ENCODE measurements around the gene MEOX1.

MEOX1 gene

DNA sequence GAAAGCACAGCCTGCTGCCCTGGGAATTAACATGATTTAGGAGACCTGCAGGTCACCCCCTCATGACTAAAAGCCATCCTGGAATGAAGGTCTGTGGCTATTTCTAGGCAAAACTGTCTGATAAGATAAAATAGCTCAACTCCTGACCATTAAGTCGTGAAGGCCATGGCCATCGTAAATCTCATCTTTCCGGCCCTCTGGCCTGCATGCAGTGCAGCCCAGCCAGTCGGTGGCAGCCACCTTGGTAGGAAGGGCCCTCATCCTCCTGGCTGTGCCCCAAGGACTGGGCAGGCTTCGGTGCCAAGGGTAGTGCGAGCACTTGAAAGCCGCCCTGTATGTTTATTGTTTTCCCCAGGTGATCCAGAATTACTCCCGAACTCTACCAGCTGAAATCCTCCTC is 18.2 kb upstream of the MEOX1 start:
- DNase-seq (ENCODE audit: low read depth) = peak; percentile 45

DNA sequence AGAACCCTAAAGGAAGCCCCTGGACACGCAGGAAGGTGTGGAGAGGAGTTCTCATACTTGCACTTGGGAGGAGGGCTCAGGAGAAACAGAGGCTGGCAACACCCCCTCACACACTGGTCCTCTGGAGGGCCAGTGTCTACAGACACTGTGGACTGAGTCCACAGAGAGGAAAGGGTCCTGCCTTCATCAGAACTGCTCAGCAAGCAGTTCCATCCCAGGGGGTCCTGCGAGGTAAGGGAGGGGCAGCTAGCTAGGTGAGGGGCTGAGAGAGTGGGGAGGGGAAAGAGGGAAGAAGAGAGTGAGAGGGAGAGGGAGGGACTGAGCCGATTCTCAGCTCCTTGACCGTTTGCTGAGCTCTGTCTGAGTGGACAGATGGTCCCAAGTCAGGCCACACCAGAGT is 17.7 kb upstream of the MEOX1 start:
- no peak for DNase-seq (ENCODE audit: low read depth)

DNA sequence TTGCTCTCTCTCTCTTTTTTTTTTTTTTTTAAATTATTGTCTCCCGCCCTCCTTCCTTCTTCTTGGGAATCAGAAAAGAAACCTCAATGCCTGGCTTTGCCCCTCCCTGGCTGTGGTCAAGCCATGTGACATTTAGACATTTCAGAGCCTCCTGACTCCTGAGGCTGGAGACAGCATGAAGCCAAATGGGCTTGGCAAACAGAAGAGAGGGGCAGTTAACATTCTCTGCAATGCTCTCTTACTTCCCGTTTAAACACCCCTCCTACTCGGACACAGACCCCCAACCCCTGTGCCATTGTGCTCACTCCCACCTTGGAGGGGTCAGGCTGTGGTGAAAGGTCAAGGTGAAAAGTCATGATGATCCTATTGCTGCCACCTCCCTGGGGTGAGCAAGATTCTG is 14.7 kb upstream of the MEOX1 start:
- DNase-seq (ENCODE audit: low read depth) = peak; percentile 25

DNA sequence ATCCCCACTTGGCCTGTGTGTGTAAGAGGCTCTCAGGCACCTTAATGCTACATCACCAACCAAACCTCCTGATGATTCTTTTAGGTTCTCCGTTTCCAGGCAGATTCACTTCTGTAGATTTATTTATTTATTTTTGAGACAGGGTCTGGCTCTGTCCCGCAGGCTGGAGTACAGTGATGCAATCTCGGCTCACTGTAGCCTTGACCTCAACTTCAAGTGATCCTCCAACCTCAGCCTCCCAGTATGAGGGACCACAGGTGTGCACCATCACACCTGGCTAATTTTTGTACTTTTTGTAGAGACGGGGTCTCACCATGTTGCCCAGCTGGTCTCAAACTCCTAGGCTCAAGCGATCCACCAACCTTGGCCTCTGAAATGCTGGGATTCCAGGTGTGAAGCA is 12.7 kb upstream of the MEOX1 start:
- DNase-seq (ENCODE audit: low read depth) = no peak

DNA sequence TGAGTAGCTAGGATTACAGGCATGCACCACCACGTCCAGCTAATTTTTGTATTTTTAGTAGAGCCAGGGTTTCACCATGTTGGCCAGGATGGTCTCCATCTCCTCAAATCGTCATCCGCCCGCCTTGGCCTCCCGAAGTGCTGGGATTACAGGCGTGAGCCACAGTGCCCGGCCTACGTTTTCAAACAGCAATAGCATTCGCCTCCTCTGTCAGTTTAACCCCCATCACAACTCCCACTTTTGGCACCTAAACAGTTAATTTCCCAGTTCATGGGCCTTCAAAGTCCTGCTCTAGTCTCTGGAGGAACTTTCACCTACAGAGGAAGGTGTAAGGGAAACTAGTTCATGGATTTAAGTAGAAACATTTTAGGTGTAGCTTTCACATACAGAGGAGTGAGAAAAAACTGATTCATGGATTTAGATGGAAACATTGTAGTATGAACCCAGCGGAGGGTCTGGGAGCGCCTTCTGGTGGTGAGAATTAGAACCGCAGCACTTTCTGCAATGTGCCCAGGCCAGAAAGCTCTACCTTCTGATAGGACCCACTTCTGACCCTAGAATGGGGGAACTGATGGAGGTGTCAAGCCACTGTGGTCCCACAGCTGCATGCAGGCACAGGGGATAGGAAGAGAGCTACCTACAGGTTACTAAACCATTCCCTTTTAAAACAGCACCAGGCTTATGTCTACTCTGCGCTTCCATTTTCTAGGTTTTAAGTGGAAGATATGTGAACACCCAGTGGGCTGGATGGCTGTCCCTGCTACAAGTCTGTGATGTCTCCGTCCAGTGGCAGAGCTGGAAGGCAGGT is 12.0 kb upstream of the MEOX1 start:
- peak; percentile 48 for DNase-seq (ENCODE audit: low read depth)

DNA sequence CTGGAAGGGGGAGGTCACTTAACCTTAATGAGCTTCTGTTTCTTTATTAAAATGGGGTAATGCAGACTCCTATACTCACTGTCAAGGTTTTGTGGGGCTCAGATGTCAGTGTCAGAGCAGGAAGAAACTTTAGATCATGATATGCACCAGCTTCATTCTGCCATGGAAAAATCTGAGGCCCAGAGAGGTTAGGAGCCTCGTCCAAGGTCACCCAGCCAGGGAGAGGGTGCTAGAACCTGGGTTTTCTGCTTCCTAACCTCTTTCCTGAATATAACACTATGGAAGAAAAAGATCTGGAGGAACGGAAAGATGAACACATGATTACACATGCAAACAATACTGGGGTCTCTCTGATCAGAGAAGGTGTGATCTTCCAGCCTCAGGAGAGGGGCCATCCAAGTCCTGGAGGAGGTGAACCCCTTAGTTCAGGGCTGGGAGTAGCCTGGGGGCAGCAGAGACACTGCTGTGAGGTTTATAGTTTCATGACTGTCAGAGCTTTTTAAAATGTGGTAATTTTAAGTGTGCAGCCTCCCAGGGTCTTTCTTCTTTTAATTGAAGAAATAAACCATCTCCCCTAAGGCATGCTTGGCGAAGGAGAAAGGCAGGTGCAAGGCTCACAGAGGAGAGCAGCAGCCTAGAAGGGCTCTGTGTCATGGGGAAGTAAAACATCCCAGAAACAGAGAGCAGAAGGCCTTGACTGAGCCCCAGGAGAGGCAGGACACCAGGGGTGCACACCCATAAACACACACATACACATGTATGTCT is 10.2 kb upstream of the MEOX1 start:
- DNase-seq (ENCODE audit: low read depth) = no peak

DNA sequence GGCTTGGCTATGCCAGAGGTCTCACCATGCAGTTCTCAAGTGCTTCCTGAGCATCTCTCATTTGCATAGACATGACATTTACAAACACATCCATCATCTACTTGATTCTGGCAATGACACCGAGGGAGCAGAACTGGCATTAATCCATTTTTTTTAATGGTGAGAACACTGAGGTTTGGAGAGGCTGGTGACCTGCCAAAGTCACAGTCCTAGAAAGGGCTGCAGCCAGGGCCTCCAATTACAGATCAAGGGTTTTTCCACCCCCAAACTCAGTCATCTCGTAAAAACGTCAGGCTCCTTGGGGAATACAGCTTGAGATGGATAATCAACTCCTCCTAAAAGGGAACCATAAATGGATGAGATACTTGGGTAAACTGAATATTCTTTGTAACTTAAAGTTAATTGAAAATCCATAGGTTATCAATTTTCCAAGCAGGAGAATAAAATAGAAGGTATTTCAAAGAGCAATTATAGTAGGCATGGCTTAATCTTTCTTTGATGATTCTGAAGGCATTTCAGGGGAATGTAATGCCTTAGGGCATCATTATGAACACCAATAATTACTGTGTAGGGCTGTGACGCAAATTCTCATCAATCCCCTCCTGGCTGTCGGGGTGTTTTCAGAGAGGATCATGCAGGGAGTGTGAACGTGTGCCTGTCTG is 9.4 kb upstream of the MEOX1 start:
- DNase-seq (ENCODE audit: low read depth) = no peak

DNA sequence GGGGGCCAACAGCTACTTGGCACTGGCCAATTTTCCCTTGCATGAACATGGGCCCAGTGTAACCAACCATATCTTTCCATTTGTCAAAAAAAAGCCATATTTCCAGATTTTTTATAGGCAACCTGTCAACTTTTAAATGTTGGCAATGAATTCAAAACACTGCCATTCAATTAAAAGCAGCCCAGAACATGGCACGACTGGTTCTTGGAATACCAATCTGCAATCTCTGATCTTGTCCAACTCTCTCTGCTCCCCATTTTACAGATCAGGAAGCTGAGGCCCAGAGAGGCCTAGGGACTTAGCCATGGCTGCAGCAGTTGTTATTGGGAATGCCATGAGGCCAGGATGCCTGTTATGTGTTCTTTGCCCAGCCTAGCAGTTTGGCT is 8.9 kb upstream of the MEOX1 start:
- no peak for DNase-seq (ENCODE audit: low read depth)

DNA sequence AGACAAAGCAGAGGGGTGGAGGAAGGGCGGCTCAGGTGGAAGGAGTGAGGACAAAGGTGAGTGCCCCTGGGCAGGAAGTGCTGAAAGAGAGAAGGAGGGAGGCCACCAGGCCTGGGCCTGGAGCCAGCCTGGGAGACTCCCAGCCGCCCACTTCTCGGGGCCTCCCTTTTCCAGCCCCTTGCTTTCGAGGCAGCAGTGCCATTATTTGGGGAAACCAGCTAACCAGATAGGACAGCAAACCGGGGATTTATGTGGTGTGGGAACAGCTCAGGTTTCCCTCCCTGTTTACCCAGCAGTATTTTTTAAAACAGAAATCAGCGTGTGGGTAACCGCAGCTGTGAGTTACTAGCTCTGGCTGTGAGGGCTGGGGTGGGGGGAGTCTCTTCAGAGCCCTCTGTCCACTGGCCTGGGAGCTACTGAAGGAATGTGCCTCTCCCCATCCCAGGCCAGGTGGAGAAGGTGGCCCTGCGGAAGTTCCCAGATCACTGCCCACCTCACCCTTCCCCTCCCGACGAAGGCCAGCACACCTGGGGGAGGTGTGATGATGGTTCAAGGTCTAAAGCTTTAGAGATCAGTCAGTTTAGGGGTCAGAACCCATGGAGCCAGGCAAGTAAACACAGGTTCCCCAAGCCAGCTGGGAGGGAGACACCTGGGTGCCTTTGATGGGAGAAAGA is 8.4 kb upstream of the MEOX1 start:
- peak; percentile 63 for DNase-seq (ENCODE audit: low read depth)

DNA sequence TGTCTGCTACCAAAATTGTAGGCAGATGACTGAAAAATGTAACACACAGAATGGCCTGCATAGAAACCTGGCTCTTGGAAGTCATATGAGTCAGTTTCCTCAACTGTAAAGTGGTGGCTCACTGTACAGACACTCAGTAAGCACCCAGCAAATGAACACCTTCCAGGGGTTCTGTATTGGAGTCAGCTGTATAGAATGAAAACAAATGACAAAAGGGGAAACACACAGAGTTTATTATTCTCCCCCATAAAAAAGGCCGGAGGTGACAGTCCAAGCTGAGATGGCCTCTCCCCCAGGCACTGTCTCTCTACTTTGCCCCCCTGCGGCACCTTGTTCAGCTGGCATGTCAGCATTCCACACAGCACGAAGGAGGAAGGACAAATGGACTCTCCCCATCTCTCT is 6.2 kb upstream of the MEOX1 start:
- DNase-seq (ENCODE audit: low read depth) = no peak

DNA sequence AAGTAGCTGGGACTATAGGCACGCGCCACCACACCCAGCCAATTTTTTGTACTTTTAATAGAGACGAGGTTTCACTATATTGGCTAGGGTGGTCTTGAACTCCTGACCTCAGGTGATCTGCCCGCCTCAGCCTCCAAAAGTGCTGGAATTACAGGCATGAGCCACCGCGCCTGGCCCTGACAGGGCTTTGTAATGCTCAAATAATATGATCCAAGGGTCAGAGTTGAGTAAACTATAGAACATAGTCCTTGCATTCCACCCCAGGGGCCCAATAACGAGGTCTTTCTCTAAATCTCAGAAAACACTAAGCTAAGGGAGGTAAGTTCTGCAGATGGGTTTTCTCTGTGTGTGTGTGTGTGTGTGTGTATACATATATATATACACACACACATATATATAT is 5.8 kb upstream of the MEOX1 start:
- no peak for DNase-seq (ENCODE audit: low read depth)

DNA sequence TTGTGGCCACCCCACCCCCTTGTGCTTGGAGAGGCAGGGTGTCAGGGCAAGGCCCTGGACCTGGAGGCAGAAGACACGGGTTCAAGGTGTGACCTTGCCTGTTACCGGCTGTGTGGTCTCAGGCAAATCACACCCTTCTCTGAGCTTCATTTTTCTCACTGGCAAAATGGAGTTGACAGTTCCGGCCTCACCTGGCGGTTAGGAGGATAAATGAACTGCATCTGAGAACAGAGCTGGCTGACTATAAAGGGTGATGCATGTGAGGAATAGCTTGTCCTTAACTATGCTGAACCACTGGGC is 4.2 kb upstream of the MEOX1 start:
- no peak for DNase-seq (ENCODE audit: low read depth)

DNA sequence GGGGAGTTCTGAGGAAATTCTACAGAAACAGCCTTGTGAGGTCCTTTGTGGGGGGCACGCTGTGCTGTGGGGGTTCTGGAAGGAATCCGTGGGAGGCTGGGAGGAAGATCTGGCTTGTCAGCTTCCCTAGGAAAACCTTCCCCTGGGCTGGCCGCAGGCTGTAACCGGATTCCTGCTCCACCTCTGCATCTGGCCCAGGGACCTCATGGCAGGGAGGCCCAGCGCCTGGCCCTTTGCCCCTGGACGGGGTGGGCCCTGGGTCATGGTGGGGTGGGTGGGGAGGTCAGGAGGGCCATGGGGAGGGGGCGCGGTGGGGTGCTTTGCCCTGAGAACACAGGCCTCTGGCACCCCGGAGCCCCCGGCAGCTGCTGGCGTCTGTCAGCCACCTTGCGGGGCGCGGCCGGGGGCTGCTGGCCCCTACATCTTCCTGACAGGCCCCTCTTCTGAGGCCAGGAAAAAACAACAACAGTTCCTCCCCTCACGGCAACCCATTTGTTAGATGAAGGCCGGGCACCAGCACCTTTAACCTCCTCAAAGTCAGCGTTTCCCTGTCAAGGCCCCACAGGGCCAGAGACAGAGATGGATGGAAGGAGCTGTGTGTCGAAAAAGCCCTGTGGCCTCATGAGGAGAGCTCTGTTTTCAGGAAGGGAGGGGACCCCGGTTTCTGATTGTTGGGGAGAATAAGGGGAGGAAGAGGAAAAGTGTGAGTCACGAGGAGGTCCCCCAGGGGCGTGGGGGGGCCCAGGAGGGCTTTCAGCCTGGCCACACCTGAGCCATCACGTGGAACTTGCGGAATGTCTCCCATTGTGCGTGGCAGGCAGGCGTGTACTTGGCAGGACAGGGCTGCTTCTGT is 3.6 kb upstream of the MEOX1 start:
- DNase-seq (ENCODE audit: low read depth) = no peak

DNA sequence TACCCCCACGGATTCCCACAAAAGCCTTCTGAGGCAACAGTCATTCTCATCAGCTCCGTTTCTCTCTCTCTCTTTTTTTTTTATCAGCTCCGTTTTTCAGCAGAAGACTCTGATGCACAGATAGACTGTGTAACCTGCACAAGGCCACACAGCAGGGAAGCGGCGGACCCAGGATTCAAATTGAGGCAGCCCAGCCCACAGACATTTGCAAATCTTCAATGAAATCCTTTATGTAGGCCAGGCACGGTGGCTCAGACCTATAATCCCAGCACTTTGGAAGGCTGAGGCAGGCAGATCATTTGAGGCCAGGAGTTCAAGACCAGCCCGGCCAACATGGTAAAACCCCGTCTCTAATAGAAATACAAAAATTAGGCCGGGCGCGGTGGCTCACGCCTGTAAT is 2.4 kb upstream of the MEOX1 start:
- no peak for DNase-seq (ENCODE audit: low read depth)

DNA sequence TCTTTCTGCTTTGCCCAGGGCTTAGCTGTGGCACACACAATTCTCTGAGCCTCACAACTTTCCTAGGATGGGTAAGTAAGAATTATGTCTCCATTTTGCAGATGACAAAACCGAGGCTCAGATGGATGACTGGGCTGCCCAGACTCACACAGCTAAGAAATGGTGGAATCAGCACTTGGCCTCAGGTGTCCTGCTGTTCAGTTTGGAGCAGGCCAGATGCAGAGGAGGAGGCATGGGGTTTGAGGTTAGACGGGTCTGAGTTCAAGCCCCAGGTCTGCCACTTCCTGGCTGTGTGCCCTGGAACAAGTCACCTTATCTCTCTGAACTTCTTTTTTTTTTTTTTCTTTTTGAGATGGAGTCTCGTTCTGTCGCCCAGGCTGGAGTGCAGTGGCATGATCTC is 1.7 kb upstream of the MEOX1 start:
- DNase-seq (ENCODE audit: low read depth) = no peak

DNA sequence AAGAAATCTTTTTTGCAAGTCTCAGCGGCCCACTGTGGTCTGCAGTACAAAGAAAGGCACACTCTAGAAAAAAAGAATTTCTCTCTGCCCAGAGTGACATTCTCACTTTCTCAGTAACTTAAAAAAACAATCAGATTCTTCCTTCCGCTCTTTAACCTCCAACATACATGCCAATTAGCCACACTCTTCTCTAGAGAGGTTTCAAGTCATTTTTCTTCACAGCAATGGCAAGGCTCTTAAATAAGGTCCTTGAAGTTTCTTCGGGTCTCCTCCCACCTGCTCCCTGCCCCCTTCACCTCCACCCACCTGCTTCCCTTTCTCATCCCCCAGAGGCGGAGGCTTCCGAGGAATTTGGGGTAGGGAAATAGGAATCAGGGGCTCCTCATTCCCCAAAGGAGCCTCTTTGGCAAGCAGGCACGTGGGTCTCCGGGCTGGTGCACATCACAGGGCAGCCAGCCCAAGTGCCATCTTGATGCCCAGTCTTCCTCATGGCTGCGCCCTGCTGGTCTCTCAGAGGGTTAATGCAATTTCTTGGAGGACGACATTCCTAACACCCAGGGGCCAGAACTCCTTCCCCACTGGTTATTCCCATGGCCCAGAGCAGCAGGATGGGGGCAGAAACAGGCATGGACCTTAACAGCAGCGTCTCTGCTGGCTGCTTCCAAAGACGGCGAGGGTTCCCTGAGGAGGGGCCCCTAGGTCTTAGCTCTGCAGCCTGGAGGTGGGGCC is 855 bp upstream of the MEOX1 start:
- DNase-seq (ENCODE audit: low read depth) = no peak

DNA sequence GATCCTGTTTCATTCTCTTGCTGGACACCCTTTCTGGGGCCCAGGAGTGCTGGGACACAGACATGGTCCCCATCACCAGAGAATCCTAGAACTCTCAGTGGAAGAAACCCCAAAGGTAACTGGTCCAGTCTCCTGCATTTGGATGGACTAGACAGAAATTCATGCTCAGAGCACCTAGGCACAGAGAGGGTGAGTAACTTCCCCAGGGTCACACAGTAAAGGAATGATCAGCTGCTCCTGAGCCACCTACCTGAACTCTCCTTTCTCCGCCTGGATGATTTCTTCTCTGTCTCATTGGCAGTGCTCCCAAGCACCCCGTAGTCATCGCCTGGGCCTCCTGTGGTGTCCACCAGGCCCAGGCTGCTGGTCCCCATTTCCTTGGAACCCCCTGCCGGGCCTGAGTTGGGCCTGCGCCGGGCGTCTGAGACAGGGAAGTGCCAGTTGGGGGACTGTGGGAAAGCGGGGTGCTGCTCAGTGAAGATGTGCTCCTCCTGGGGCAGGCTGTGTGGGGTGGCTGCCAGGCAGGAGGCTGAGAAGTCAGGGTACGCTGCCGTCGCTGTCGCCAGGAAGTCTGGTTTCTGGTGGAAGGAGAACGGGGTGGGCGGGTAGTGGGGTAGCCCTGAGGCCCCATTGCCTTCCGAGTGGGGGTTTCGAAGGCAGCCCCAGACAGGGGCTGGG is 767 bp downstream of the MEOX1 start:
- no peak for DNase-seq (ENCODE audit: low read depth)

DNA sequence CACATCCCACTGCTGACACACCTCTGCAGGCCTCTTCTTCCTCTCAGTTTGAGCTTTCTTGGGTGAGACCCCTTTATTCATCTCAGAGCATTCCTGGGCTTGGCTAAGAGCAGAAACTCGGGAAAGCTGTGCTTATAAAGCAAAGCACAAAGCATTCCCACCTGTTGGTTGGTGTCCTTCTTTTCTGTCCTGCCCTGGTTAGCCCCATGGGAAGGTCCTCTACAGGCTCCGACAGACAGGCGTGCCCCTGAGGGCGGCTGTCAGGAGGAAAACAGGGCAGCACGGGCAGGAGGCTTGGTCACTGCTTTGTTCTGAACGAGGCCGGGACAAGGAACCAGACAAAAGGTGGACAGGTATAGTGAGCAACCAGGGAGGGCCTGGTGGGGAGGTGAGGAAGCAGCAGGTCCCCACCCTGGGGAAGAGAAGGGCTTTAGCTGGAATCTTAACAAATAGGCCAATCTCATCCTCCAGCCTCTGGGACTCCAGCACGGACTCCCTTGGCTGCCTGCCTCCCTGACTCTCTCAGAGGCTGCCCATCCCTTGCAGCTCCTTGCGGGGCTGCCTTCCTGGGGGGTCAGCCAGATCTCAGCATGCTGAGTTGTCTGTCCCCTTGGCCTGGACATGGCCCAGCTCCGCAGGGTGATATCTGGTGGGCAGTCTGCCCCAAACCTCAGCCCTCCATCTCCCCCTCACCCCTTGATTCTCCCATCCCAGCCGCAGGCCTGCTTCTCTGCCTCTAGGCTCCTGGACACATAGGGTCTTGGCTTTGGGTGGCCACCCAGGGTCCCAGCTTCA is 1.7 kb downstream of the MEOX1 start:
- DNase-seq (ENCODE audit: low read depth) = no peak

DNA sequence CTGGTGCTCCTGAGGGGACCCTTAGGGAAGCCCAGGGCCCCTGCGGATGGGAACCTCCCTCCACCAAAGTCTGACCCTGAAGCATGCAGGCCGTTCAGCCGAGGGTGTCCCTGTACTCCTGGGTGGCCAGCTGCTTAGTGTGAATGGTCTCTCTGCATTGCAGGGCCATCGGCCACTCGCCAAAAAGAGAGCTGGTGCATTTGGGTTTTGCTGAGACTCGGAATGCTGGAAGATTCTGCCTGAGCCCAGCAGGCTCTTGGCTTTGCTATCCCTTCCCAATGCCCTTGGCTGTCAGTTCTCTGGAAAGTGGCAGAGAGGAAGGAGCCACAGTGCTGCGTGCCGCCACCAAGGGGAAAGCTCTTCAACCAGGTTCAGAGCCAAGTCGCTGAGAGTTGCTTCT is 2.8 kb downstream of the MEOX1 start:
- no peak for DNase-seq (ENCODE audit: low read depth)
